Measurements from ENCODE around the gene LCK. TPM values are rescaled to one million over a fixed set of nuclear protein-coding genes. Genes with fewer than 3 reads are reported as not detected.

LCK gene
- total and polyA plus RNA-seq, 4 donors: 2.4 to 8.9 (median 4.3) TPM

GRCh38 chr1:32239790-32240139, 11.3 kb upstream of the LCK start:
- 66 to 85% methylated on average over 20 of the region's 20 CpGs for WGBS, 2 donors
- Histone ChIP-seq H3K4me3 (no peak overlapping the region), H3K9me3 (ENCODE audit: control insufficient read depth in 4 of 4, insufficient read depth in 3 of 4, low read length in 3 of 4) (no peaks in the 10 kb centered on the region), H3K27ac (ENCODE audit: low read depth in 1 of 2, low read length in 1 of 2) (peak overlapping the region; percentile 71 to 75), H3K4me1 (ENCODE audit: control insufficient read depth in 5 of 5, insufficient read depth in 5 of 5, low read length in 5 of 5) (peaks cover 0 to 31% (median 3%) of the 10 kb centered on the region in 5 donors), H3K27me3 (ENCODE audit: control insufficient read depth in 3 of 3, insufficient read depth in 3 of 3, low read length in 2 of 3) (no peaks in the 10 kb centered on the region), H3K36me3 (ENCODE audit: control insufficient read depth in 4 of 4, insufficient read depth in 4 of 4, low read length in 4 of 4) (peaks cover 0 to 3% (median 0%) of the 10 kb centered on the region in 4 donors), H3K9ac (ENCODE audit: insufficient read depth in 1 of 2, low read length in 2 of 2) (peak overlapping the region; percentile 41 to 47)
- TF ChIP-seq, protein P1, sequence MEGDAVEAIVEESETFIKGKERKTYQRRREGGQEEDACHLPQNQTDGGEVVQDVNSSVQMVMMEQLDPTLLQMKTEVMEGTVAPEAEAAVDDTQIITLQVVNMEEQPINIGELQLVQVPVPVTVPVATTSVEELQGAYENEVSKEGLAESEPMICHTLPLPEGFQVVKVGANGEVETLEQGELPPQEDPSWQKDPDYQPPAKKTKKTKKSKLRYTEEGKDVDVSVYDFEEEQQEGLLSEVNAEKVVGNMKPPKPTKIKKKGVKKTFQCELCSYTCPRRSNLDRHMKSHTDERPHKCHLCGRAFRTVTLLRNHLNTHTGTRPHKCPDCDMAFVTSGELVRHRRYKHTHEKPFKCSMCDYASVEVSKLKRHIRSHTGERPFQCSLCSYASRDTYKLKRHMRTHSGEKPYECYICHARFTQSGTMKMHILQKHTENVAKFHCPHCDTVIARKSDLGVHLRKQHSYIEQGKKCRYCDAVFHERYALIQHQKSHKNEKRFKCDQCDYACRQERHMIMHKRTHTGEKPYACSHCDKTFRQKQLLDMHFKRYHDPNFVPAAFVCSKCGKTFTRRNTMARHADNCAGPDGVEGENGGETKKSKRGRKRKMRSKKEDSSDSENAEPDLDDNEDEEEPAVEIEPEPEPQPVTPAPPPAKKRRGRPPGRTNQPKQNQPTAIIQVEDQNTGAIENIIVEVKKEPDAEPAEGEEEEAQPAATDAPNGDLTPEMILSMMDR (IDR thresholded peaks at IDR 0.05; ENCODE audit: control extremely low read depth, extremely low read depth): no peak
- DNase-seq (peak; percentile 16 to 32 (median 22)), ATAC-seq (ENCODE audit: insufficient read depth, low FRiP score) (no peak)

GRCh38 chr1:32240140-32240951, 10.7 kb upstream of the LCK start:
- Histone ChIP-seq H3K27ac (ENCODE audit: low read depth in 1 of 2, low read length in 1 of 2) (peak overlapping the region; percentile 71 to 75), H3K4me3 (peak overlapping the region; percentile 50), H3K9ac (ENCODE audit: insufficient read depth in 1 of 2, low read length in 2 of 2) (peak overlapping the region; percentile 62 to 63), H3K36me3 (ENCODE audit: control insufficient read depth in 4 of 4, insufficient read depth in 4 of 4, low read length in 4 of 4) (no peaks in the 10 kb centered on the region), H3K27me3 (ENCODE audit: control insufficient read depth in 3 of 3, insufficient read depth in 3 of 3, low read length in 2 of 3) (no peaks in the 10 kb centered on the region), H3K4me1 (ENCODE audit: control insufficient read depth in 5 of 5, insufficient read depth in 5 of 5, low read length in 5 of 5) (peaks cover 0 to 31% (median 2%) of the 10 kb centered on the region in 5 donors), H3K9me3 (ENCODE audit: control insufficient read depth in 4 of 4, insufficient read depth in 3 of 4, low read length in 3 of 4) (no peaks in the 10 kb centered on the region)
- WGBS, 2 donors: 4% methylated on average over 58 to 62 of the region's 62 CpGs
- TF ChIP-seq, protein P1 (IDR thresholded peaks at IDR 0.05; ENCODE audit: control extremely low read depth, extremely low read depth): peak; percentile 41
- DNase-seq: peak; percentile 76 to 86 (median 85)
- peak; percentile 65 for ATAC-seq (ENCODE audit: insufficient read depth, low FRiP score)

DNA sequence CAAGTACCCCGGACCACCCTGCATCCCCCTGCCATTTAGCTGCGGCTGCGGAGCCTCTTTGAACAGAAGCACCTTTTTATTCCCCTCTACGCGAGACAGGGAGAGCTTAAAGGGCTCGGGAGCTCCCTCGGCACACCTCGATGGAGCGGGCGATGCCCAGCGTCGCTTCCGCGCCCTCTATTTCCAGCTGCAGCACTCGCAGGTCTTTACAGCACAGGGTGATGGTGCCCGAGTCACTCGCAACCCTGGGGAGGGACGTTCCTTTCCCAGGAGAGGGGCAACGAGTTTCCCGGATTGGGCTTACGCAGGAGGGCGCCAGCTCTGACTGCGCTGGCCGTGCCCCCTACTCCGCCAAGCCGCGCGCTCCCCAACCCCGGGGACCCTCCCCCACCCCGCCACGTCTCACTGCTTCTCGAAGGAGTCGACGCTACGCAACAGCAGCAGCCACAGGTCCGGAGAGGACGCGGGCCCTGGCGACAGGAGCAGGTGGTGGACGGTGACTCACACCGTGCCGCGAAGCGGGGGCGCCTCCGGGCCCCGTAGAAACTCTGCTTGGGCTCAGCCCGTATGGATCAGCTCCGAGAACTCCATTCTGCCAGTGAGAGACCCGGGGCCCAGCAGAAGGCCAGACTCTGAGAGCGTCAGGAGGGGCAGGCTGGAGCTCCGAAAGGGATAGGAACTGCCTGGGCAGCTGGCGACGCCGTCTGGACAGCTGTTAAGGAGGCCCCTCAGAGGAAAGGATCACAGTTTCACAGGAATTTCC, 9.9 kb upstream of the LCK start:
- peak; percentile 80 to 82 (median 81) for DNase-seq
- peaks cover 0 to 31% (median 0%) of the 10 kb centered on the region in 5 donors for H3K4me1 ChIP-seq (ENCODE audit: control insufficient read depth in 5 of 5, insufficient read depth in 5 of 5, low read length in 5 of 5)
- peak; percentile 60 for ATAC-seq (ENCODE audit: insufficient read depth, low FRiP score)
- H3K9ac ChIP-seq (ENCODE audit: insufficient read depth in 1 of 2, low read length in 2 of 2): peak overlapping the region; percentile 63 to 65
- WGBS, 2 donors: 1 to 2% methylated on average over 55 of the region's 55 CpGs
- peak overlapping the region; percentile 50 for H3K4me3 ChIP-seq
- peak overlapping the region; percentile 71 to 75 for H3K27ac ChIP-seq (ENCODE audit: low read depth in 1 of 2, low read length in 1 of 2)
- no peaks in the 10 kb centered on the region for H3K9me3 ChIP-seq (ENCODE audit: control insufficient read depth in 4 of 4, insufficient read depth in 3 of 4, low read length in 3 of 4)
- no peaks in the 10 kb centered on the region for H3K27me3 ChIP-seq (ENCODE audit: control insufficient read depth in 3 of 3, insufficient read depth in 3 of 3, low read length in 2 of 3)
- TF ChIP-seq, protein P1 (IDR thresholded peaks at IDR 0.05; ENCODE audit: control extremely low read depth, extremely low read depth): no peak
- H3K36me3 ChIP-seq (ENCODE audit: control insufficient read depth in 4 of 4, insufficient read depth in 4 of 4, low read length in 4 of 4): no peaks in the 10 kb centered on the region
